ENCODE results near the gene CDS2. TPM values are rescaled to one million over a fixed set of nuclear protein-coding genes. Genes with fewer than 3 reads are reported as not detected.

Gene CDS2
- total RNA-seq, 2 donors from 2014 or later, result 26.2 to 61.8 TPM

DNA sequence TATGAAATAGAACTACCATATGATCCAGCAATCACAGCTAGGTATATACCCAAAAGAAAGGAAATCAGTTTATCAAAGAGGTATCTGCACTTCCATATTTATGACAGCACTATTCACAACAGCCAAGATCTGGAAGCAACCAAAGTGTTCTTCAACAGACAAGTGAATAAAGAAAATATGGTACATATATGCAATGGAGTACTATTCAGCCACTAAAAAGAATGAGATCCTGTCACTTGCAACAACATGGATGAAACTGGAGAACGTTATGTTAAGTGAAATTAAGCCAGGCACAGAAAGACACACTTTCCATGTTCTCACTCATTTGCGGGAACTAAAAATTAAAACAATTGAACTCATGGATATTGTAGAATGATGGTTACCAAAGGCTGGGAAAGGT lies 22.3 kb upstream of the CDS2 start:
- Histone ChIP-seq H3K4me1 (replicated peaks) (peaks cover 6% of the 10 kb centered on the region), H3K27ac (no peak overlapping the region), H3K4me3 (no peak overlapping the region), H3K36me3 (peaks cover 0 to 5% of the 10 kb centered on the region in 2 donors), H3K27me3 (replicated peaks; ENCODE audit: insufficient read depth) (no peaks in the 10 kb centered on the region), H3K9me3 (no peaks in the 10 kb centered on the region)
- TF ChIP-seq, protein P1, sequence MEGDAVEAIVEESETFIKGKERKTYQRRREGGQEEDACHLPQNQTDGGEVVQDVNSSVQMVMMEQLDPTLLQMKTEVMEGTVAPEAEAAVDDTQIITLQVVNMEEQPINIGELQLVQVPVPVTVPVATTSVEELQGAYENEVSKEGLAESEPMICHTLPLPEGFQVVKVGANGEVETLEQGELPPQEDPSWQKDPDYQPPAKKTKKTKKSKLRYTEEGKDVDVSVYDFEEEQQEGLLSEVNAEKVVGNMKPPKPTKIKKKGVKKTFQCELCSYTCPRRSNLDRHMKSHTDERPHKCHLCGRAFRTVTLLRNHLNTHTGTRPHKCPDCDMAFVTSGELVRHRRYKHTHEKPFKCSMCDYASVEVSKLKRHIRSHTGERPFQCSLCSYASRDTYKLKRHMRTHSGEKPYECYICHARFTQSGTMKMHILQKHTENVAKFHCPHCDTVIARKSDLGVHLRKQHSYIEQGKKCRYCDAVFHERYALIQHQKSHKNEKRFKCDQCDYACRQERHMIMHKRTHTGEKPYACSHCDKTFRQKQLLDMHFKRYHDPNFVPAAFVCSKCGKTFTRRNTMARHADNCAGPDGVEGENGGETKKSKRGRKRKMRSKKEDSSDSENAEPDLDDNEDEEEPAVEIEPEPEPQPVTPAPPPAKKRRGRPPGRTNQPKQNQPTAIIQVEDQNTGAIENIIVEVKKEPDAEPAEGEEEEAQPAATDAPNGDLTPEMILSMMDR (IDR thresholded peaks at IDR 0.05), result no peak
- intact Hi-C loops (cut with DNase I), result no loop called here
- WGBS, result 93% methylated on average over 2 of the region's 2 CpGs
- no peak for DNase-seq (ENCODE audit: low spot score)

DNA sequence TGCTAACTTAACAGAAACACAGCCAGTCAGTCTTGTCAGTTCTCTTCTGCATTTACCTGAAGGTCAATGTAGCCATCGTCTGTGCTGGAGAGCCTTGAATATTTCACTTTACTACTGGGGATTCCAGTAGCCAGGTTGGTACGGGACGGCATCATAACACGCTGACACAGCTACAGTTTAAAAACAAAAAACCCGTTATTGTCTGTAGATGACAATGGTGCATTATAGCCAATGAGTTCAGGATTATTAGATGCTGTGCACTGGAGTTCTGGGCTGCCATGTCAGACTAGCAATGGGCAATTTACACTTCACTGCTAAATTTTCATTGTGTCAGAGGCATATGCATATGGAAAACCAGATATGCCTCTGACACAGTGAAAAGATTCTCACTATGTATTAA lies 17.5 kb upstream of the CDS2 start:
- H3K9me3 ChIP-seq, result no peaks in the 10 kb centered on the region
- no peak overlapping the region for H3K4me3 ChIP-seq
- TF ChIP-seq POLR2AphosphoS5 (IDR thresholded peaks at IDR 0.05), result no peak
- no peaks in the 10 kb centered on the region for H3K4me1 ChIP-seq (replicated peaks)
- no peak overlapping the region for H3K27ac ChIP-seq
- 80% methylated on average over 5 of the region's 5 CpGs for WGBS
- DNase-seq (ENCODE audit: low spot score), result no peak
- no peaks in the 10 kb centered on the region for H3K27me3 ChIP-seq (replicated peaks; ENCODE audit: insufficient read depth)
- H3K36me3 ChIP-seq, result peaks cover 0 to 5% of the 10 kb centered on the region in 2 donors
- intact Hi-C loops (cut with DNase I), result no loop called here

DNA sequence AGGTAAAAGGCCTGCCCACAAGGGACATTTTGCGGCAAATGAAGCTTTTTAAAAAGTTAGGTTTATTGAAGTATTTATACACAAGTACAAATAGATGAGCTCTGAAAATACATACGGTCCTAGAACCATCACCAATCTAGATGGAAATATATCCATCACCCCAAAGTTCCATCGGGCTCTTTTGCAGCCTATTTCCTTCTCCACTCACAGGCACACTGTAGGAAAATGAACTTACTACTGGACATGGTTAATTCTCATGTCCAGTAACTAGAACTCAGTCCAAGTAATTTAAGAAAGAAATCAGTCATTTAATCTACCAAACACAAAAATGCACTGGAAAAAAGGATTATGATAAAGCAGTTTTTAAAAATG lies 13.2 kb upstream of the CDS2 start:
- 36% methylated on average over 3 of the region's 3 CpGs for WGBS
- TF ChIP-seq POLR2A (IDR thresholded peaks at IDR 0.05) (no peak), POLR2AphosphoS5 (IDR thresholded peaks at IDR 0.05) (no peak)
- TF ChIP-seq, protein P1 (IDR thresholded peaks at IDR 0.05), result no peak
- H3K9me3 ChIP-seq, result no peaks in the 10 kb centered on the region
- peak overlapping the region; percentile 90 to 93 for H3K27ac ChIP-seq
- peaks cover 0 to 8% of the 10 kb centered on the region in 2 donors for H3K36me3 ChIP-seq
- intact Hi-C loops (cut with DNase I), result no loop called here
- DNase-seq (ENCODE audit: low spot score), result no peak
- peak overlapping the region; percentile 72 to 86 for H3K4me3 ChIP-seq
- H3K4me1 ChIP-seq (replicated peaks), result peaks cover 6% of the 10 kb centered on the region
- H3K27me3 ChIP-seq (replicated peaks; ENCODE audit: insufficient read depth), result no peaks in the 10 kb centered on the region

DNA sequence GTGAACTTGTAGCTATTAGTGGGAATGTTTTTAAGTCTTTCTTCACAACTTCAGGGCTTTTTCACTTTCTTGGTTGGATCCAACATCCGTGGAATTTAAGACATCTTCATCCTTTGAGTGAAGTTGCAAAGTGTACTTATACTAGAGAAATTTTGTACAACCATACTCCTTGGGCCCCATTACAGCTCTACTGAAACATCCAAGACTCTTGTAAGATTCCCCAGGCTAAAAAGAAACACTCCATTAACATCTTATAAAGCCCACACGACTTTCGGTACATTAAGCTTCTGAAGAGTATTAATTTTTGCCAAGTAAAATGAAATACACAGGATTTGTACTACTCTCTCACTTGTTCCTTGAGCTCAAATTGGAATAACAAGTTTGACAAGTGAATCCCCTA lies 12.4 kb upstream of the CDS2 start:
- no peak overlapping the region for H3K4me3 ChIP-seq
- H3K27ac ChIP-seq, result no peak overlapping the region
- peaks cover 7% of the 10 kb centered on the region for H3K4me1 ChIP-seq (replicated peaks)
- intact Hi-C loops (cut with DNase I), result no loop called here
- H3K27me3 ChIP-seq (replicated peaks; ENCODE audit: insufficient read depth), result no peaks in the 10 kb centered on the region
- no peaks in the 10 kb centered on the region for H3K9me3 ChIP-seq
- no peak for DNase-seq (ENCODE audit: low spot score)
- TF ChIP-seq, protein P1 (IDR thresholded peaks at IDR 0.05), result no peak
- no peak for TF ChIP-seq POLR2A (IDR thresholded peaks at IDR 0.05)
- no peak for TF ChIP-seq POLR2AphosphoS5 (IDR thresholded peaks at IDR 0.05)
- peaks cover 0 to 8% of the 10 kb centered on the region in 2 donors for H3K36me3 ChIP-seq
- WGBS, result 45% methylated on average over 3 of the region's 3 CpGs

DNA sequence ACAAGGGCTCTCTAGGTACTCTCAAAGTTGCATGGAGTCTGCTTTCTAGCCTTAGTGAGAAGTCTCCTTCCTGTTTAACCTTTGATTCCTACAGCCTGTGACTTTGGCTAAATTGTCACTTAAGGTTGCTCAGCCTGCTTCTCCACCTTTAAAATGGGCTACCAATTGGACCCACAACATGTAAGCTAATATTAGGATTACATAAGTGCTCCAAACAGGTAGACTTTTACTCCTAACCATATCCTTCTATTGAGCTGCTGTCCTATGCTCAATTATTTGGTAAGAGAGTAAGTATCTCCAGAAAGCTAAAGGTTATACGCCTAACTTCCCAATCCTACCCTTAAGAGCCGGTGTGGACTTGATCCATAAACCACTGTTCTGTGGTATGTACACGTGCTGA lies 9.9 kb upstream of the CDS2 start:
- WGBS, result 57% methylated on average over 3 of the region's 3 CpGs
- Histone ChIP-seq H3K4me1 (replicated peaks) (peaks cover 7% of the 10 kb centered on the region), H3K36me3 (peaks cover 0 to 8% of the 10 kb centered on the region in 2 donors), H3K9me3 (no peaks in the 10 kb centered on the region), H3K4me3 (no peak overlapping the region), H3K27me3 (replicated peaks; ENCODE audit: insufficient read depth) (no peaks in the 10 kb centered on the region), H3K27ac (no peak overlapping the region)
- TF ChIP-seq POLR2A (IDR thresholded peaks at IDR 0.05) (no peak), POLR2AphosphoS5 (IDR thresholded peaks at IDR 0.05) (no peak)
- TF ChIP-seq, protein P1 (IDR thresholded peaks at IDR 0.05), result no peak
- no peak for DNase-seq (ENCODE audit: low spot score)
- intact Hi-C loops (cut with DNase I), result no loop called here

Data from prostate gland (tissue), 2 donors.